WI38 (cell line): ENCODE results near the gene MGAT3.

Source experiments
- H3K4me3 ChIP-seq: 2 replicates; pipeline ENCODE4 v1.5.1; 2011; ENCODE audit warnings: low read depth, mild to moderate bottlenecking, control low read depth, low read length
- TF ChIP-seq, protein P1 (sequence below): IDR thresholded peaks from 2 replicates; pipeline ENCODE4 v1.5.1; 2012; ENCODE audit warnings: low read depth, mild to moderate bottlenecking, control low read depth, low read length

MGAT3 gene

DNA sequence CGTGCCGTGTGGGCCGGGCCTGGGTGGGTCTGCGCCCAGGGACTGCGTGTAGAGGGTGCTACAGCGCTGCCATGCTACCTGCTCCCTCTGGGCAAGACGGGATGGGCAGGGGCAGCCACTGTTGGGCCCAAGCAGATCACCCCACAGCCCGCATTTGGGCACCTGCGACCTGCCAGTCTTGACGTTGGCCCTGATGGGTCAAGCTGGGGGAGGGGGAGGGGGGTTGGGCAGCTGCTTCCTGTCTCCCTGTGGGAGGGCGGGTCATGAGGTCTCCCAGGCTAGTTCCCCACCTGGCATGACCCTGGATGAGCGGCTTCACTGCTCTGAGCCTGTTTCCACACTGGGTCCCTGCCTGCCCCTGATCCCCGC is 78.5 kb downstream of the MGAT3 start:
- no peak overlapping the region for H3K4me3 ChIP-seq
- TF ChIP-seq, protein P1, sequence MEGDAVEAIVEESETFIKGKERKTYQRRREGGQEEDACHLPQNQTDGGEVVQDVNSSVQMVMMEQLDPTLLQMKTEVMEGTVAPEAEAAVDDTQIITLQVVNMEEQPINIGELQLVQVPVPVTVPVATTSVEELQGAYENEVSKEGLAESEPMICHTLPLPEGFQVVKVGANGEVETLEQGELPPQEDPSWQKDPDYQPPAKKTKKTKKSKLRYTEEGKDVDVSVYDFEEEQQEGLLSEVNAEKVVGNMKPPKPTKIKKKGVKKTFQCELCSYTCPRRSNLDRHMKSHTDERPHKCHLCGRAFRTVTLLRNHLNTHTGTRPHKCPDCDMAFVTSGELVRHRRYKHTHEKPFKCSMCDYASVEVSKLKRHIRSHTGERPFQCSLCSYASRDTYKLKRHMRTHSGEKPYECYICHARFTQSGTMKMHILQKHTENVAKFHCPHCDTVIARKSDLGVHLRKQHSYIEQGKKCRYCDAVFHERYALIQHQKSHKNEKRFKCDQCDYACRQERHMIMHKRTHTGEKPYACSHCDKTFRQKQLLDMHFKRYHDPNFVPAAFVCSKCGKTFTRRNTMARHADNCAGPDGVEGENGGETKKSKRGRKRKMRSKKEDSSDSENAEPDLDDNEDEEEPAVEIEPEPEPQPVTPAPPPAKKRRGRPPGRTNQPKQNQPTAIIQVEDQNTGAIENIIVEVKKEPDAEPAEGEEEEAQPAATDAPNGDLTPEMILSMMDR: no peak

DNA sequence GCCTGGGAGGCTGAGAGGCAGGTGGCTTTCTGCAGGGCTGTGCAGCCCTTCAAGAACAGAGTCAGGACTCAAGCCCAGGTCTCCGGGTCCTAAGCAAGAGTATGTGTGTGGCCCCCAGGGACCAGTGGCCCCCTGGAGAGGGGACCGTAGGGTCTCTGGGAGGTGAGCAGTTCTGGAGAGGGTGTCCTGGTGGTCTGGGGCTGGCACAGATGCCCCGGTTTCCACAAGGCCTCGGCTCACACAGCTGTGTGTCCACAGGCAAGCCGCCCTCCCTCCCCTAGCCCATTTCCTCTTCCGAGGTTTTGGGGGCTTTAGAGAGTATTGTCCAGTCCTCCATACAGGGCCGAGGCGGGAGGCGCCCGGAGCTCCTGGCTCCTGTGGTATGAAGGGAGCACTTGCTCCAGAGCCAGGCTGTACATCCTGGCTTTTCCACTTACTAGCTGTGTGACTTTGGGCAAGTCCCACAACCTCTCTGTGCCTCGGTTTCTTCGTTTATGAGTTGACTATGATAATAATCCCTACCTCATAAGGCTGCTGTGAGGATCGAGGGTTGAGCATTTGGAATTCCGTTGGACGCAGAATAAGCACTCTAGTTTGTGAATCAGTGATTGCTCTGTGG is 79.1 kb downstream of the MGAT3 start:
- H3K4me3 ChIP-seq: no peak overlapping the region
- TF ChIP-seq, protein P1: no peak

DNA sequence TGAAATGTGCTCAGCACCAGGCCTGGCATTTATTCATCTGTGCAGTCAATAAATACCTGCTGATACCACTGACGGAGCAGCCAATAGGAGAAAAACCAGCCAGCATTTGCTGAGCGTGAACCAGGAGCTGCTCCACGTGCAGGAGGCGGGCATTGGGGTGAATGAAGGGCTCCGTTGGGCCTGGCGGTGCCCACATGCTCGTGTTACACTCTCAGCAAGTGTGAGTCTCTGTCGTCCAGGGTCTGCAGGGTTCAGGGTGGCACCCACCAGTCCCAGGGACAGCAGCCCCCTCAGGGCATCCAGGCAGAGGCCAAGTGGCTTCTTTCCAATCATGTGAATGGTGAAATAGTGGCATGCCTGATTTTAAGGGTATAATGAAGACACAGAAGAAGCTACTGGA is 79.9 kb downstream of the MGAT3 start:
- TF ChIP-seq, protein P1: no peak
- H3K4me3 ChIP-seq: no peak overlapping the region

DNA sequence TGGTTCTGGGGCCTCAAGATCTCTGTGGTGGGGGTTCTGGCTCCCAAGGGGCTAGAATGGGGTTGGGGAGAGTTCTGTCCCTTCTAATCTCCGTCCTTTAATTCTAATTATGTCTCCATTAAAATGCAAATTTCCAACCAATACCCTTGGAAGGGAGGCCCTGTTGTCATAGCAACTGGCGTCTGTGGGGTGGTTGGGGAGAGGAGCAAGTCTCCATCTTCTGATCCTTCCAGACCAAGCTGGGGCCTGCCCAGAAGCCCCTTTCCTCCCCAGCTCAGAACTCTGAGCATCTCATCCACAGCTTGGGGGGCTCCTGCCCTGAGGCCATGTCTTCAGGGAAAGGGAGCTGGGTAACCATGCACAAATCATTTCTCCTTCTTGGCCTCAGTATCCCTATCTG is 81.2 kb downstream of the MGAT3 start:
- TF ChIP-seq, protein P1: no peak

More for the DNA sequence above, 81.2 kb downstream of the MGAT3 start:
- no peak overlapping the region for H3K4me3 ChIP-seq
